Upper lobe of left lung (tissue), 6 donors: Measurements from ENCODE around the gene ULK1. TPM values are rescaled to one million over a fixed set of nuclear protein-coding genes. Genes with fewer than 3 reads are reported as not detected.

Experiments used
- ATAC-seq, 2 donors: fragments of 200-7000 bp; cut with Tn5 transposase; one replicate each; pipeline ENCODE4 v1.9.1; 2022; ENCODE audit warnings: mild to moderate bottlenecking in 2 of 2, moderate library complexity in 2 of 2; ENCODE audit not compliant: low FRiP score in 2 of 2
- DNase-seq, 2 donors: peaks; one replicate each; pipeline ENCODE4 v3.0.0-alpha.2; 2019 to 2020
- H3K27ac ChIP-seq, 4 donors: fragments of 200-600 bp; sonication (generic); one replicate each; pipeline ENCODE4 v1.5.1; 2016 to 2019
- H3K27me3 ChIP-seq, 4 donors: fragments of 200-600 bp; sonication (generic); one replicate each; pipeline ENCODE4 v1.5.1; 2017 to 2019
- H3K36me3 ChIP-seq, 4 donors: fragments of 200-600 bp; sonication (generic); one replicate each; pipeline ENCODE4 v1.5.1; 2016 to 2019
- H3K4me1 ChIP-seq, 4 donors: fragments of 200-600 bp; sonication (generic); one replicate each; pipeline ENCODE4 v1.5.1; 2018 to 2019
- H3K4me3 ChIP-seq, 4 donors: fragments of 200-600 bp; sonication (generic); one replicate each; pipeline ENCODE4 v1.5.1; 2017 to 2019; ENCODE audit warnings: mild to moderate bottlenecking in 2 of 4, moderate library complexity in 1 of 4
- H3K9me3 ChIP-seq, 4 donors: fragments of 200-600 bp; sonication (generic); one replicate each; pipeline ENCODE4 v1.5.1; 2018 to 2019
- CTCF ChIP-seq, 6 experiments: fragments of 450-650 bp in 4 of 6; fragments of 200-600 bp in 2 of 6; sonication (generic) in 2 of 6; IDR thresholded peaks; one replicate each; pipeline ENCODE4 v1.5.1; 2016 to 2019; ENCODE audit warnings: antibody characterized with exemption in 6 of 6
- EP300 ChIP-seq, 4 donors: sonication (generic); formaldehyde crosslinking; IDR thresholded peaks; one replicate each; pipeline ENCODE4 v1.5.1; 2017; ENCODE audit warnings: antibody characterized with exemption in 4 of 4, control low read depth in 2 of 4
- POLR2A ChIP-seq, 4 donors: fragments of 450-650 bp; IDR thresholded peaks; one replicate each; pipeline ENCODE4 v1.5.1; 2016 to 2017; ENCODE audit warnings: antibody characterized with exemption in 4 of 4, mild to moderate bottlenecking in 2 of 4
- POLR2AphosphoS5 ChIP-seq, 2 donors: sonication (generic); formaldehyde crosslinking; IDR thresholded peaks; one replicate each; pipeline ENCODE4 v1.5.1; 2017; ENCODE audit warnings: antibody characterized with exemption in 2 of 2
- WGBS, 2 donors: methylation state at CpG; one replicate each; pipeline ENCODE4 v1.1.5; 2017 to 2018; 5-methylcytosine and 5-hydroxymethylcytosine counted together
- total RNA-seq, 6 donors: library from RNA; depleted of rRNA in 4 of 6; stranded (reverse); fragments of >200 nt in 4 of 6; gene quantifications; one replicate each; pipeline versions ENCODE4 v1.1.0 to v1.2.1, GENCODE V29; 2016 to 2021
- donor health status: DM: no; HTN: no; CAD: no; lungs with moderate emphysema.
- donor health status: DM: no; HTN: yes; CAD: no; lungs with severe emphysema.

ULK1 gene
- total RNA-seq, 6 donors from 2014 or later: 6.8 to 93.2 (median 40.7) TPM

- no peak overlapping the region for H3K4me3 ChIP-seq
- peak overlapping the region in 1 of 4 donors; percentile 1 for H3K27ac ChIP-seq
- no peaks in the 10 kb centered on the region for H3K27me3 ChIP-seq
- ATAC-seq (no peak), DNase-seq (no peak)
- H3K36me3 ChIP-seq: peaks cover 0 to 8% (median 0%) of the 10 kb centered on the region in 4 donors
- H3K4me1 ChIP-seq: peaks cover 37 to 63% (median 41%) of the 10 kb centered on the region in 4 donors
- H3K9me3 ChIP-seq: no peaks in the 10 kb centered on the region
- TF ChIP-seq POLR2AphosphoS5 (IDR thresholded peaks at IDR 0.05) (no peak), POLR2A (IDR thresholded peaks at IDR 0.05) (no peak), EP300 (IDR thresholded peaks at IDR 0.05) (no peak), CTCF (IDR thresholded peaks at IDR 0.05) (no peak)
- 74 to 88% methylated on average over 4 to 6 of the region's 6 CpGs for WGBS, 2 donors
These were observed 6.0 kb downstream of the ULK1 start for GRCh38 chr12:131900397-131900796.

DNA sequence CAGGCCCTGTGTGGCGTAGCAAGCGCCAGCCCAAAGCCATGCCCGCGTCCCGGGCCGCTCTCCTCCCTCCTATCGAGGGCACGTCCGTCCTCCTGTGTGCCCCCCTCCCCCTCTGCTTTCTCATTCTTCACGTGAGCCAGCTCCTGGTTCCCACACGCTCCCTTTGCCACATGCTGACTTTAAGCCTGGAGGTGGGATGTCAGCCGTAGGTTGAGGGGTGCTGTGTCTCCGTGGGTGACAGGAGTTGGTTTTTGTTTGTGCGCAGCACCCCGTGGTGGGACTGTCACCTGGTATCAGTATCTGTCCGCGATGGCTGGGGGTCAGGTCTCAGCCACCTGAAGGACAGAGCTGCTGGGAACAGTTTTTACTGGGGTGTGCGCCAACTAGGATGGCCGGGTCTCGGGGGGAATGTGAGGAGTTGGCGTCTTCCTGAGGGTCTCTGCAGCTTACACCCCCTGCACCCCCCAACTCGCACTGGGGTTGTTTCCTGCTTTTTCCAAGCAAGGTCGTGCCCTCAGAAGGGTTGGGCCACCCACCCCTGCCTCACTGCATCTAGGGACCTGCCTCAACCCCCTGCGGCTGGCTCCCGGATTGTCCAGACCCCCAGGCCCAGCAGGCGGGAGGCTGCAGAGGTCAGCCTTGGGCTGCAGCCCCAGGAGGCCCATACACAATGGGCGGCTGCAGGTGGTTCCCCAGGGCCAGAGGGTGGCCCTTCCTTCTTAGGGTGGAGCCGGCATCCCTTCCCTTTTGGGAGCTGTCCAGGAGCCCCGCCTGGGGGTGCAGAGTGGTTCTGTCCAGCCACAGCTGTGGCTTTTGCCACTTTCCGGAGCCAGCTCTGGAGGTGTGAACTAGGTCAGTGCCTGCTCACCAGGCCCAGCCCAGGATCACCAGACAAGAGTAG is 7.3 kb downstream of the ULK1 start:
- H3K4me3 ChIP-seq: no peak overlapping the region
- DNase-seq: peak in 1 of 2 donors; percentile 60
- WGBS, 2 donors: 77 to 87% methylated on average over 21 to 27 of the region's 30 CpGs

DNA sequence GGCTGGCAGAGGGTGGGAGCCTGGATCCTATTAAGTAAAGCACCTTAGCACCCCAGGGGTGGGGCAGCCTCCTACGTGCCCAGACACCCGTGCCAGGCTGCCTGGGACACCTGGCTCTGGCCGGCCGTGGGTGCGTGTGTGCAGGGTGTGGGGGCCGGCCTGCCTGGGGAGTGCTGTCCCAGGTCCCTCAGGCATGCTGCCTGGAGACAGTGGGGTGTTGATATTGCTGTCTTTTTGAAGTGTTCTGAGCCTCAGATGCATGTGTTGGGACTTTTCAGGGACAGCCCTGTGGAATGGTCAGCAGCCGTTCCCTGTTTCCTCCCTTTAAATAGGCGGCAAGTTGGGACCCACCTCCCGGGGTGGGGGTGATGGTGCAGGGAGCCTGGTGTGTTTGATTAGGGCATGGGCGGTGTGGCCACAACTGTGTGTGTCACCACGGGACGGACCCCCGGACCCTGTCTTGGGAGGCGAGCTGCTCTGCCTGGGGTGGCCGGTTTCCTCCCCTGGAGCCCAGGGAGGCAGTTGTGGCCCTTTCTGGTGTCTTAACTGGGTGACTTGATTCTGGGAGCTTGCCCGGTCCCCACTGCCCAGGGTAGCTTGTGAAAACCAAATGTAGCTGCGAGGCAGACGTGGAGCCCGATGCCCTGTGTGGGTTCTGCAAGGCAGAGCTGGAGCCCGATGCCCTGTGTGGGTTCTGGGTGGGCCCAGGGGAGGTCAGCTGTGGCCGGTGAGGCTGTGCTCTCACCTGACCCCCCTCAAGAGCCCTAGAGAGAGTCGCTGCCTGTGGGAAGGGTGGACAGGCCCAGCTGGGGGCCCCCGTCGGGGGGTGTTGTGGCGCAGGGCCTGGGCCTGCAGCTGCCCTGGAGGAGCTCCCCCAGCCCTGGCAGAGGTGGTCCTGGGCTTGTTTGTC is 8.2 kb downstream of the ULK1 start:
- peak in 1 of 2 donors; percentile 2 for ATAC-seq
- Histone ChIP-seq H3K4me1 (peaks cover 17 to 42% (median 25%) of the 10 kb centered on the region in 4 donors), H3K36me3 (peaks cover 0 to 18% (median 7%) of the 10 kb centered on the region in 4 donors), H3K4me3 (no peak overlapping the region), H3K27me3 (no peaks in the 10 kb centered on the region), H3K27ac (peak overlapping the region in 2 of 4 donors; percentile 42), H3K9me3 (no peaks in the 10 kb centered on the region)
- TF ChIP-seq POLR2A (IDR thresholded peaks at IDR 0.05): no peak
- TF ChIP-seq CTCF (IDR thresholded peaks at IDR 0.05): no peak
- TF ChIP-seq EP300 (IDR thresholded peaks at IDR 0.05): no peak
- no peak for TF ChIP-seq POLR2AphosphoS5 (IDR thresholded peaks at IDR 0.05)
- DNase-seq: no peak
- WGBS, 2 donors: 70 to 75% methylated on average over 13 to 20 of the region's 25 CpGs

More for the DNA sequence above, 7.3 kb downstream of the ULK1 start:
- Histone ChIP-seq H3K9me3 (no peaks in the 10 kb centered on the region), H3K4me1 (peaks cover 26 to 51% (median 33%) of the 10 kb centered on the region in 4 donors), H3K27me3 (no peaks in the 10 kb centered on the region), H3K36me3 (peaks cover 0 to 9% (median 0%) of the 10 kb centered on the region in 4 donors), H3K27ac (peak overlapping the region in 2 of 4 donors; percentile 42)
- peak; percentile 3 to 49 for ATAC-seq
- TF ChIP-seq CTCF (IDR thresholded peaks at IDR 0.05) (no peak), EP300 (IDR thresholded peaks at IDR 0.05) (no peak), POLR2A (IDR thresholded peaks at IDR 0.05) (no peak), POLR2AphosphoS5 (IDR thresholded peaks at IDR 0.05) (no peak)

DNA sequence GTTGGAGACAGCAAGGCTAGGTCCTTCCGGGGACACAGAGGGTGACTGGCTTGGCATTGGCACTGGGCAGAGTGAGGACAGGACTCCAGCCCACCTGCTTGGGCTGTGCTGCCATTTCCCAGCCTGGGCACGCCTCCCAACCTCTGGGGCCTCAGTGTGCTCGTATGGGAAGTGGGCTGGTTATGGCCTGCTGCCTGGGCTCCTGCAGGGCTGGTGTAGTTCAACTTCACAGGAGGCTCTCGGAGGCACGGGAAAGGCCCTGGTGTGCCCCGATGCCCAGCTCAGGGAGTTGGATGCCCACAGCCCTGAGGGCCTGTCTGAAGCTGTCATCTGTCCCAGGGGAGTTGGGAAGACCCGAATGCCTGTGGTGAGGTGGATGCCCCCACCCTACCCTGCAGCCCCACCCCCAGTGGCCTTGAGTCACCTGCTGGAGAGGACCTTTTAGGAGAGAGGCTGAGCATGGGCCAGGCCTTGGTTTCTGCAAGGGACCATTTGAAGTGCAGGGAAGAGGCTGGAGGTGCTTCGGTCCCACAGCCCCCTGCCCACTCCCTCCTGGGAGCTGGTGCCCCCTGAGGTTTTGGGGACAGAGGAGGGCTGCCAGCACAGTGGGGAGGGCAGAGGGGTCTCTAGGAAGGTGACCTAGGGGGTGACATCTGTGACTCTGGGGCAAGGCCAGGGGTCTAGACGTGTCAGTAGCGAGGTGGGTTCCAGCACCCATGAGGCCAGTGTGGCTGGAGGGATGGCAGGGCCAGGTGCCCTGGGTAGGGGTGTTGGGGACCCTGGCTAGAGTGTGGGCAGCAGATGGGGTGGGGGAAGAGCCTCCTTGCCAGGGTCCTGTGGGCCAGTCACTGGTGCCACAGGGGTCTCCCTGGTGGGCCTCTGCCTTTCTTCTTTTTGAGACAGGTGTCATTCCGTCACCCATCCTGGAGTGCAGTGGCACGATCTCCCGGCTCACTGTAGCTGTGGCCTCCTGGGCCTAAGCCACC is 9.1 kb downstream of the ULK1 start:
- H3K4me1 ChIP-seq: peaks cover 17 to 40% (median 21%) of the 10 kb centered on the region in 4 donors
- H3K27me3 ChIP-seq: no peaks in the 10 kb centered on the region
- TF ChIP-seq CTCF (IDR thresholded peaks at IDR 0.05): no peak
- no peak for TF ChIP-seq EP300 (IDR thresholded peaks at IDR 0.05)
- TF ChIP-seq POLR2AphosphoS5 (IDR thresholded peaks at IDR 0.05): no peak
- TF ChIP-seq POLR2A (IDR thresholded peaks at IDR 0.05): no peak
- peak overlapping the region in 1 of 4 donors; percentile 42 for H3K27ac ChIP-seq
- no peaks in the 10 kb centered on the region for H3K9me3 ChIP-seq
- whole genome bisulfite sequencing, 2 donors: 85 to 94% methylated on average over 5 to 13 of the region's 13 CpGs
- DNase-seq (no peak), ATAC-seq (no peak)
- H3K4me3 ChIP-seq: no peak overlapping the region
- H3K36me3 ChIP-seq: peaks cover 0 to 28% (median 15%) of the 10 kb centered on the region in 4 donors
